SJSA1 (cell line): Measurements from ENCODE around the gene FAM174A. TPM values are rescaled to one million over a fixed set of nuclear protein-coding genes. Genes with fewer than 3 reads are reported as not detected.
A peak's percentile ranks its signal among the peaks of the same experiment; 100 is the strongest.

Source experiments
- DNase-seq, 2 experiments: peaks; one replicate each; pipeline ENCODE4 v3.0.0-alpha.2; 2015 to 2020; ENCODE audit warnings: low spot score in 2 of 2, low read depth in 1 of 2
- H3K27ac ChIP-seq: fragments of 250-450 bp; sonication (Bioruptor Pico); 2 replicates; pipeline ENCODE4 v1.5.1; 2020; ENCODE audit warnings: mild to moderate bottlenecking, moderate library complexity
- H3K27me3 ChIP-seq: fragments of 250-450 bp; sonication (Bioruptor Pico); replicated peaks from 2 replicates; pipeline ENCODE4 v1.5.1; 2020; ENCODE audit warnings: mild to moderate bottlenecking, moderate library complexity
- H3K36me3 ChIP-seq: fragments of 250-450 bp; sonication (Bioruptor Pico); 2 replicates; pipeline ENCODE4 v1.5.1; 2020; ENCODE audit warnings: mild to moderate bottlenecking
- H3K4me1 ChIP-seq: fragments of 250-450 bp; sonication (Bioruptor Pico); replicated peaks from 2 replicates; pipeline ENCODE4 v1.6.1; 2021; ENCODE audit warnings: mild to moderate bottlenecking
- H3K4me3 ChIP-seq: fragments of 250-450 bp; sonication (Bioruptor Pico); 2 replicates; pipeline ENCODE4 v1.5.1; 2020; ENCODE audit warnings: mild to moderate bottlenecking
- H3K9me3 ChIP-seq: fragments of 250-450 bp; sonication (Bioruptor Pico); replicated peaks from 2 replicates; pipeline ENCODE4 v1.5.1; 2020; ENCODE audit warnings: mild to moderate bottlenecking
- total RNA-seq: library from RNA; depleted of rRNA; stranded (reverse); fragments of >200 nt; shearing (Covaris generic); gene quantifications from 2 replicates; pipeline ENCODE4 v1.2.3, GENCODE V29; 2014

The FAM174A gene
- total RNA-seq, 1 experiment from 2014 or later, result 31.2 TPM

- DNase-seq, result no peak
- Histone ChIP-seq H3K4me3 (no peak overlapping the region), H3K27ac (no peak overlapping the region)
These were observed 10.8 kb downstream of the FAM174A start for GRCh38 chr5:100546001-100546400.

GRCh38 chr5:100550531-100551051, 15.4 kb downstream of the FAM174A start:
- H3K27ac ChIP-seq, result no peak overlapping the region
- no peak for DNase-seq

More at GRCh38 chr5:100546001-100546400, 10.8 kb downstream of the FAM174A start:
- Histone ChIP-seq H3K9me3 (no peaks in the 10 kb centered on the region), H3K4me1 (no peaks in the 10 kb centered on the region), H3K27me3 (no peaks in the 10 kb centered on the region), H3K36me3 (no peaks in the 10 kb centered on the region)

GRCh38 chr5:100551183-100551582, 16.0 kb downstream of the FAM174A start:
- Histone ChIP-seq H3K4me1 (no peaks in the 10 kb centered on the region), H3K4me3 (no peak overlapping the region), H3K9me3 (no peaks in the 10 kb centered on the region), H3K27me3 (no peaks in the 10 kb centered on the region), H3K36me3 (no peaks in the 10 kb centered on the region), H3K27ac (no peak overlapping the region)
- DNase-seq, result no peak

More at GRCh38 chr5:100550531-100551051, 15.4 kb downstream of the FAM174A start:
- Histone ChIP-seq H3K4me3 (no peak overlapping the region), H3K36me3 (no peaks in the 10 kb centered on the region), H3K9me3 (no peaks in the 10 kb centered on the region), H3K27me3 (no peaks in the 10 kb centered on the region), H3K4me1 (no peaks in the 10 kb centered on the region)

GRCh38 chr5:100553209-100553608, 18.0 kb downstream of the FAM174A start:
- Histone ChIP-seq H3K4me3 (no peak overlapping the region), H3K27ac (no peak overlapping the region), H3K4me1 (no peaks in the 10 kb centered on the region), H3K9me3 (no peaks in the 10 kb centered on the region), H3K36me3 (no peaks in the 10 kb centered on the region), H3K27me3 (no peaks in the 10 kb centered on the region)
- no peak for DNase-seq

DNA sequence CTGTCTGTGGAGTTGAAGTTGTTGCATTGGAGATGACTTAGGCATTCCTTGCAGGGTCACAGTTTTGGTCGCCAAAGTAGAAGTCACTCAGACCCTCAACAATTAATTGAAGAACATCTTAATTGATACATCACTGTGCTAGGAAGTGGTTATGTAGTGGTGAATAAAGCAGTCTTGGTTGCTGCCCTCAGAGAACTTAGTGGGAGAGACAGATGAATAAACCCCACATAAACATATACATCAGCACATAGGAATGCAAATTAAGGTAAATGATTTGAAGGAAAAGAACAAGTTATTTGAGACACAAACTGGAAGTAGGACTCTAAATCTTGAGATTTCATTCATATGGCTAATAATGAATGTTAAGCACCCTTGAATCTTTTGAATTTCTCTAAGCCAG, 25.7 kb downstream of the FAM174A start:
- DNase-seq, result no peak
- Histone ChIP-seq H3K27me3 (no peaks in the 10 kb centered on the region), H3K4me3 (no peak overlapping the region)

DNA sequence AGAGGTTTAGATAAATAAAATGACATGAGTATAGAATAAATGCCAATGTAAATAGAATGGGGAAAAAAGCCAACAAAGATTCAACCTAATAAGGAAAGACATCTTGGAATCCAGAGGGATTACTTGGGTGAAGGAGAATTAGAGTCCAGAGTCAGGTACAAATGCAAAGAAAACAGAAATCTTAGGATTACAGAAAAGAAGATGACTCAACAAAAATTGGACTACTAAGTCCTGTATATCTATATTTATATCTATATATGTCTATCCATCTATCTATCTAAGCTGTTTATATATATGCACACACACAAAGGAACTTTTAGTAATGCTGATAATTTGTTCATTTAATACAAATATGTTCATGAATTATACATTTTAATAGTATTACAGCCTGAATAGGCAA, 27.6 kb downstream of the FAM174A start:
- Histone ChIP-seq H3K9me3 (no peaks in the 10 kb centered on the region), H3K4me1 (no peaks in the 10 kb centered on the region), H3K4me3 (no peak overlapping the region), H3K27me3 (no peaks in the 10 kb centered on the region), H3K36me3 (no peaks in the 10 kb centered on the region), H3K27ac (no peak overlapping the region)
- DNase-seq, result no peak

More for the DNA sequence above, 25.7 kb downstream of the FAM174A start:
- Histone ChIP-seq H3K27ac (no peak overlapping the region), H3K9me3 (no peaks in the 10 kb centered on the region), H3K4me1 (no peaks in the 10 kb centered on the region), H3K36me3 (no peaks in the 10 kb centered on the region)

- Histone ChIP-seq H3K27me3 (no peaks in the 10 kb centered on the region), H3K36me3 (no peaks in the 10 kb centered on the region), H3K4me1 (no peaks in the 10 kb centered on the region), H3K27ac (no peak overlapping the region), H3K4me3 (no peak overlapping the region), H3K9me3 (no peaks in the 10 kb centered on the region)
- no peak for DNase-seq
These were observed 31.4 kb downstream of the FAM174A start for GRCh38 chr5:100566382-100567141.

DNA sequence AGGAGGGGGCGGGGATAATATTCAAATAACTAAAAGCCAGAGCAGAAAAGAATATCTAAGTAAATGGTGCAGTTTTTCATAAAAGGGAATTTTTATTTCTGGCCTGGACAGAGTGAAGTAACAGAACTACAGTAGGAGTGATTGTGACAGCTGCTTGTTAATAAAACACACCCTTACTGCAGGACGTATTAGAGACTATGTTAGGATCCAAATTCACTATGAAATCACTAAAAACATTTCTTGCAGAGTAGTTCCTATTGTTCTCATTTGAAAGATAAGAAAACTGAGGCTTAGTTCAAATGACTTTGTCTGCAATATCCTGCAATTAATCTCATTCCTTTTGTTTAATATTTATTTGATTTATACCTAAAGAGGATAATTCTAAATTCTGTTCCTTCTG, 39.5 kb downstream of the FAM174A start:
- Histone ChIP-seq H3K27me3 (no peaks in the 10 kb centered on the region), H3K36me3 (no peaks in the 10 kb centered on the region), H3K27ac (no peak overlapping the region), H3K9me3 (no peaks in the 10 kb centered on the region), H3K4me3 (no peak overlapping the region), H3K4me1 (no peaks in the 10 kb centered on the region)
- no peak for DNase-seq

DNA sequence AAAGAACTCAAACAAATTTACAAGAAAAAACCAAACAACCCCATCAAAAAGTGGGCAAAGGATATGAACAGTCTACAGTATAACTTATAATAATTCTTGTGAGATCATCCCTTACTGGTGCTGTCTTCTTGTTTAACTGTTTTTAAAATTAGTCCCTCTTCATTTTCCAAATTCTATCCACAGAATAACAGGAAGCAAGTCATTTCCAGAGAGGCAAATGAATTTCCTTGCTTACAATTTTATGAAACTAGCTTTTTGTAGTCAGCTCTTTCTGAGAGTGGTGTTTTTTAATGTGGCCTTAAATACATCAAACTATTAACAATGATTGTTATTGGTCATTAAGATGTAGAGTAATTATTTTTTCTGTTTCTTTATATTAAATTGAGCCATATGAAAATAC, 40.6 kb downstream of the FAM174A start:
- H3K9me3 ChIP-seq, result no peaks in the 10 kb centered on the region
- H3K36me3 ChIP-seq, result no peaks in the 10 kb centered on the region
- no peaks in the 10 kb centered on the region for H3K4me1 ChIP-seq
- H3K4me3 ChIP-seq, result no peak overlapping the region
- DNase-seq, result no peak
- no peak overlapping the region for H3K27ac ChIP-seq
- H3K27me3 ChIP-seq, result no peaks in the 10 kb centered on the region

GRCh38 chr5:100576217-100576751, 41.1 kb downstream of the FAM174A start:
- H3K4me3 ChIP-seq, result no peak overlapping the region
- DNase-seq, result peak in 1 of 2 experiments; percentile 15
- no peaks in the 10 kb centered on the region for H3K36me3 ChIP-seq

DNA sequence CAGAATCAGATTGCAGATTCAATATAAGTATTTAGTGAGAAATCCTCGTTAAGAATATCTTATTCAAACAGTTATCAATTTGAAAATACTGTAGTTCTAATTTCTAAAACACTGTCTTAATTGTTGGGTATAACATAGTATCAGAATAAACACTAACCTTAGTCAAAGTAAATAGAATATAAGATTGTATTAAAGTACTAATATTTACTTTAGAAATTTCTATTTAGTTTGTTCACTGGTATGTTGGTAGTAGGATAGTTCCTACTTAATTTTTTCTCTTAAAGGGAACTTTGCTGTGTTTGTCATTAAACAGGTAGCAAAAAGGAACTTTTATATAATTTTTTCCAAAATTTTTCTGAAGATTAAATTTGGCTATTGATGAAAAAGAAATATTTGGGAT, 42.3 kb downstream of the FAM174A start:
- Histone ChIP-seq H3K27me3 (no peaks in the 10 kb centered on the region), H3K36me3 (no peaks in the 10 kb centered on the region), H3K4me3 (no peak overlapping the region), H3K27ac (no peak overlapping the region), H3K4me1 (no peaks in the 10 kb centered on the region), H3K9me3 (no peaks in the 10 kb centered on the region)
- DNase-seq, result no peak

More at GRCh38 chr5:100576217-100576751, 41.1 kb downstream of the FAM174A start:
- no peaks in the 10 kb centered on the region for H3K4me1 ChIP-seq
- no peaks in the 10 kb centered on the region for H3K9me3 ChIP-seq
- H3K27ac ChIP-seq, result no peak overlapping the region
- no peaks in the 10 kb centered on the region for H3K27me3 ChIP-seq

DNA sequence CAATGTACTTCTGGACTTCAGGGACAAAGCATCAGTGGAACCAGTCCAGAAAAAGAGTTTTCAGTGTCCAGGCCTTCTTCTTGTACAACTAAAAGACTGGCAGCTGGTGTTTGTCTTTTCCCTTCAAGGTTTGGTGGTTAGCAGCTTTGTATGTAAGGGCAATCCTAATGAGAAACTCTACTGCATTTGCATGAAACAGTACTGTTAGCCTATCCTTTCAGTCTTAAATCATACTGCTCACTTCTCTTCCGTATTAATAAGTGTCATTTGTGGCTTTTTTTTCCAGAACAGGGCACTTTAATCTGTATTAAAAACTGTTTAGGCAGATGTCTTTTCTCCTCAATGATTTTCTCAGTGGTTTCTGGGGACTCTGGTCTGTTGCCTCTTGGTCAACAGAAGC, 48.9 kb downstream of the FAM174A start:
- Histone ChIP-seq H3K27me3 (no peaks in the 10 kb centered on the region), H3K27ac (no peak overlapping the region), H3K36me3 (no peaks in the 10 kb centered on the region), H3K4me3 (no peak overlapping the region), H3K4me1 (no peaks in the 10 kb centered on the region), H3K9me3 (no peaks in the 10 kb centered on the region)
- DNase-seq, result no peak

GRCh38 chr5:100584889-100585288, 49.7 kb downstream of the FAM174A start:
- Histone ChIP-seq H3K27ac (no peak overlapping the region), H3K9me3 (no peaks in the 10 kb centered on the region), H3K4me3 (no peak overlapping the region), H3K27me3 (no peaks in the 10 kb centered on the region), H3K4me1 (no peaks in the 10 kb centered on the region), H3K36me3 (no peaks in the 10 kb centered on the region)
- no peak for DNase-seq

DNA sequence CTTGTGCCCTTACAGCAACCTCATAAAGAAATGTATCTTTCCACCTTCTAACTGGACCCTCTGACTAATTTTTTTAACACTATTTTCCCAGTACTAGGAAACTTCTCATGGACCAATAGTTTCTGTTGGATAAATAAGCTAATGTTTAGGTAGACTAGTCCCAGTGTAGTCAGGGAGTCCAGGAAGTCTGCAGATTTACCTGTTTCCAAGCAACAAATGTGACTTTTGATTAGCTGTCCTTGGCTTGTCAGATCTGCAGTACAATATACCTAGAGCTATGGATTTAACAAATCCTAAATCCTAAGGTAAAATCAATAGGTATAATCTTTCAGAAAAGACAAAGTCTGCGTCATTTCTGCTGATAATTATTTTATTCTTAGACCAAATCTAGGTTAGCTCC, 55.7 kb downstream of the FAM174A start:
- no peaks in the 10 kb centered on the region for H3K36me3 ChIP-seq
- H3K4me1 ChIP-seq, result peaks cover 3% of the 10 kb centered on the region
- H3K9me3 ChIP-seq, result no peaks in the 10 kb centered on the region
- no peak overlapping the region for H3K27ac ChIP-seq
- DNase-seq, result no peak
- no peak overlapping the region for H3K4me3 ChIP-seq
- no peaks in the 10 kb centered on the region for H3K27me3 ChIP-seq
